Smooth muscle cell (in vitro differentiated cells): Measurements from ENCODE around the gene MOCS3. TPM values are rescaled to one million over a fixed set of nuclear protein-coding genes. Genes with fewer than 3 reads are reported as not detected.

ENCODE experiments used
- DNase-seq: peaks from one replicate; lab custom pipeline; 2025; ENCODE audit not compliant: unreplicated experiment; lab: John Stamatoyannopoulos, UW
- H2AFZ ChIP-seq: fragments of 200-600 bp; sonication (generic); 2 replicates; pipeline ENCODE4 v1.6.0; 2016; ENCODE audit warnings: antibody characterized with exemption, low read depth, mild to moderate bottlenecking
- H3F3A ChIP-seq: fragments of 200-600 bp; sonication (generic); 2 replicates; pipeline ENCODE4 v1.6.0; 2017; ENCODE audit warnings: antibody characterized with exemption, low read depth
- H3K27ac ChIP-seq: fragments of 200-600 bp; sonication (generic); 2 replicates; pipeline ENCODE4 v1.5.1; 2016; ENCODE audit warnings: low read depth, mild to moderate bottlenecking
- H3K27me3 ChIP-seq: fragments of 200-600 bp; sonication (generic); 2 replicates; pipeline ENCODE4 v1.6.1; 2016; ENCODE audit warnings: low read depth, mild to moderate bottlenecking
- H3K36me3 ChIP-seq: fragments of 200-600 bp; sonication (generic); 2 replicates; pipeline ENCODE4 v1.5.1; 2016; ENCODE audit warnings: low read depth
- H3K4me1 ChIP-seq: fragments of 200-600 bp; sonication (generic); 2 replicates; pipeline ENCODE4 v1.5.1; 2016; ENCODE audit warnings: low read depth
- H3K4me2 ChIP-seq: fragments of 200-600 bp; sonication (generic); 2 replicates; pipeline ENCODE4 v1.6.0; 2016; ENCODE audit warnings: mild to moderate bottlenecking
- H3K4me3 ChIP-seq: fragments of 200-600 bp; sonication (generic); 2 replicates; pipeline ENCODE4 v1.5.1; 2016; ENCODE audit warnings: mild to moderate bottlenecking
- H3K79me2 ChIP-seq: fragments of 200-600 bp; sonication (generic); 2 replicates; pipeline ENCODE4 v1.6.0; 2016; ENCODE audit warnings: low read depth, mild to moderate bottlenecking
- H3K9ac ChIP-seq: fragments of 200-600 bp; sonication (generic); 2 replicates; pipeline ENCODE4 v1.6.0; 2016; ENCODE audit warnings: low read depth
- H3K9me3 ChIP-seq: fragments of 200-600 bp; sonication (generic); replicated peaks from 2 replicates; pipeline ENCODE4 v1.5.1; 2016; ENCODE audit warnings: low read depth
- H4K20me1 ChIP-seq: fragments of 200-600 bp; sonication (generic); 2 replicates; pipeline ENCODE4 v1.6.0; 2016; ENCODE audit warnings: low read depth
- WGBS: methylation state at CpG from one replicate; pipeline ENCODE4 v1.1.7; 2016; ENCODE audit warnings: low lambda C conversion rate; 5-methylcytosine and 5-hydroxymethylcytosine counted together
- polyA plus RNA-seq: library from polyadenylated mRNA; unstranded; fragments of >200 nt; fragmentation: Nextera tagmentation; extraction: Ambion mirVana; gene quantifications from 2 replicates; pipeline ENCODE4 v1.2.1, GENCODE V29; 2016
- total RNA-seq: library from RNA; depleted of rRNA; stranded (reverse); fragments of >200 nt; gene quantifications from 2 replicates; pipeline ENCODE4 v1.2.3, GENCODE V29; 2014
- TF ChIP-seq, protein P1 (sequence below): fragments of 200-600 bp; sonication (generic); IDR thresholded peaks from 2 replicates; pipeline ENCODE4 v1.5.1; 2017; ENCODE audit warnings: borderline replicate concordance, mild to moderate bottlenecking, antibody characterized with exemption; ENCODE audit not compliant: insufficient read depth, poor library complexity, severe bottlenecking

The MOCS3 gene
- total and polyA plus RNA-seq, 2 experiments from 2014 or later: 3.2 to 3.7 TPM

- H4K20me1 ChIP-seq: peaks cover 100% of the 10 kb centered on the region
- H3K9ac ChIP-seq: no peak overlapping the region
- H3K79me2 ChIP-seq: peaks cover 100% of the 10 kb centered on the region
- no peak for DNase-seq
- no peaks in the 10 kb centered on the region for H3K27me3 ChIP-seq
- 88% methylated on average over 1 of the region's 1 CpG for WGBS
- no peaks in the 10 kb centered on the region for H3K9me3 ChIP-seq
- no peak overlapping the region for H2AFZ ChIP-seq
- H3K4me3 ChIP-seq: no peak overlapping the region
- H3K4me1 ChIP-seq: peaks cover 28% of the 10 kb centered on the region
- H3F3A ChIP-seq: peaks cover 30% of the 10 kb centered on the region
- TF ChIP-seq, protein P1, sequence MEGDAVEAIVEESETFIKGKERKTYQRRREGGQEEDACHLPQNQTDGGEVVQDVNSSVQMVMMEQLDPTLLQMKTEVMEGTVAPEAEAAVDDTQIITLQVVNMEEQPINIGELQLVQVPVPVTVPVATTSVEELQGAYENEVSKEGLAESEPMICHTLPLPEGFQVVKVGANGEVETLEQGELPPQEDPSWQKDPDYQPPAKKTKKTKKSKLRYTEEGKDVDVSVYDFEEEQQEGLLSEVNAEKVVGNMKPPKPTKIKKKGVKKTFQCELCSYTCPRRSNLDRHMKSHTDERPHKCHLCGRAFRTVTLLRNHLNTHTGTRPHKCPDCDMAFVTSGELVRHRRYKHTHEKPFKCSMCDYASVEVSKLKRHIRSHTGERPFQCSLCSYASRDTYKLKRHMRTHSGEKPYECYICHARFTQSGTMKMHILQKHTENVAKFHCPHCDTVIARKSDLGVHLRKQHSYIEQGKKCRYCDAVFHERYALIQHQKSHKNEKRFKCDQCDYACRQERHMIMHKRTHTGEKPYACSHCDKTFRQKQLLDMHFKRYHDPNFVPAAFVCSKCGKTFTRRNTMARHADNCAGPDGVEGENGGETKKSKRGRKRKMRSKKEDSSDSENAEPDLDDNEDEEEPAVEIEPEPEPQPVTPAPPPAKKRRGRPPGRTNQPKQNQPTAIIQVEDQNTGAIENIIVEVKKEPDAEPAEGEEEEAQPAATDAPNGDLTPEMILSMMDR: no peak
- no peaks in the 10 kb centered on the region for H3K36me3 ChIP-seq
- H3K4me2 ChIP-seq: no peak overlapping the region
- H3K27ac ChIP-seq: peak overlapping the region; percentile 48
These were observed 46.9 kb upstream of the MOCS3 start for GRCh38 chr20:50911716-50912115.

DNA sequence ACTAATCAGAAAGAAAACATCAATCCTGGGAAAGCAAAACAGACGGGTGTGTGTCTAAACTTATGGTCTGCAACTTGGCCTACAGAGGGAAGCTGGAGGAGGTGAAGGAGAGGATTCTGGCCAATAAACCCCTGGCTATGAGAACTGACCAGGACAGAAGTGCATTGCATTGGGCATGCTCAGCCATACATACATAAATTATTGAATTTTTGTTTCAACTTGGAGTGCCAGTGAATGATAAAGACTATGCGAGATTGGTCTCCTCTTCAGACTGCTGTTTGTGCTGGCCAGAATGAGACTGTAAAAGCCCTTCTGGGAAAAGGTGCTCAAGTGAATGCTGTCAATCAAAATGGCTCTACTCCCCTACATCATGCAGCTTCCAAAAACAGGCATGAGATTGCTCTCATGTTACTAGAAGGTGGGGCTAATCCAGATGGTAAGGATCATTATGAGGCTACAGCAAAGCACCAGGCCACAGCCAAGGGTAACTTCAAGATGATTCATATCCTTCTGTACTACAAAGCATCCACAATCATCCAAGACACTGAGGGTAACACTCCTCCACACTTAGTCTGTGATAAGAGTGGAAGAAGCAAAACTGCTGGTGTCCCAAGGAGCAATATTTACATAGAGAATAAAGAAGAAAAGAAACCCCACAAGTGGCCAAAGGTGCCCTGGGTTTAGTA lies 44.8 kb upstream of the MOCS3 start:
- Histone ChIP-seq H3K9me3 (no peaks in the 10 kb centered on the region), H3K4me2 (peak overlapping the region; percentile 34), H3K27ac (peak overlapping the region; percentile 71), H3K36me3 (no peaks in the 10 kb centered on the region), H4K20me1 (peaks cover 100% of the 10 kb centered on the region), H3K79me2 (peaks cover 100% of the 10 kb centered on the region), H3F3A (peaks cover 34% of the 10 kb centered on the region), H3K4me1 (peaks cover 34% of the 10 kb centered on the region), H3K4me3 (no peak overlapping the region), H3K27me3 (no peaks in the 10 kb centered on the region), H2AFZ (no peak overlapping the region), H3K9ac (no peak overlapping the region)
- TF ChIP-seq, protein P1: no peak
- WGBS: 79% methylated on average over 2 of the region's 2 CpGs
- DNase-seq: no peak

DNA sequence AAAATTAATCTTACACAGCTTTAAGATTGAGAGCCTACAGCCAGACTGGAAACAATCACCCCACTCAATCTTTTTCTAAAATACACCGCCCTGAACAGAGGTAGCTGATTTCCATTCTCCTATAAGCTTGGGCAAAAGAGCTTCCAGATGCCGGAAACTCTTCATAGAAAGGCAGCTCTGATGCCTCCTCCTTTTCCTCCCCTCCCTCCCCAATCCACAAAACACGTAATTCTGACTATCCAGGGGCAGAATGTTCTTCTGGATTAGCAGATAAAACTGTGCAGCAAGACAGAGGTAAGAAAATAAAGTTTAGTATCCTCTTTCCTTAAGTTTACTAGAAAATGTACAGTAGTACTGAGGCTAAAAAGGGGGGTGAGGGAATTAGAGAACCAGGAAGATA lies 43.2 kb upstream of the MOCS3 start:
- peak overlapping the region; percentile 74 for H3K4me2 ChIP-seq

More for the DNA sequence above, 43.2 kb upstream of the MOCS3 start:
- H3K36me3 ChIP-seq: no peaks in the 10 kb centered on the region
- no peak overlapping the region for H3K4me3 ChIP-seq
- peak overlapping the region; percentile 32 for H3K9ac ChIP-seq
- H3F3A ChIP-seq: peaks cover 30% of the 10 kb centered on the region
- peaks cover 100% of the 10 kb centered on the region for H4K20me1 ChIP-seq
- H3K9me3 ChIP-seq: no peaks in the 10 kb centered on the region
- no peaks in the 10 kb centered on the region for H3K27me3 ChIP-seq
- TF ChIP-seq, protein P1: no peak
- no peak overlapping the region for H2AFZ ChIP-seq
- DNase-seq: no peak
- peaks cover 34% of the 10 kb centered on the region for H3K4me1 ChIP-seq
- 39% methylated on average over 3 of the region's 3 CpGs for WGBS
- H3K79me2 ChIP-seq: peaks cover 100% of the 10 kb centered on the region
- H3K27ac ChIP-seq: peak overlapping the region; percentile 71
